H1 (cell line): Measurements from ENCODE around the gene ITSN1. TPM values are rescaled to one million over a fixed set of nuclear protein-coding genes. Genes with fewer than 3 reads are reported as not detected.

Experiments used
- EP300 ChIP-seq, 2 experiments: IDR thresholded peaks; 1 replicate in 1 of 2; 2 replicates in 1 of 2; pipeline ENCODE4 v1.6.1; 2011 to 2012; ENCODE audit warnings: low read depth in 2 of 2, low read length in 2 of 2, mild to moderate bottlenecking in 2 of 2, borderline replicate concordance in 1 of 2, inconsistent platforms in 1 of 2, moderate library complexity in 1 of 2
- MAFK ChIP-seq: IDR thresholded peaks from 2 replicates; pipeline ENCODE4 v1.6.1; 2012; ENCODE audit warnings: low read depth, mild to moderate bottlenecking, improper control_type of control experiment, low read length
- RFX5 ChIP-seq: IDR thresholded peaks from 2 replicates; pipeline ENCODE4 v1.6.1; 2011; ENCODE audit warnings: low read depth, low read length, improper control_type of control experiment, borderline replicate concordance
- SP1 ChIP-seq: IDR thresholded peaks from 2 replicates; pipeline ENCODE4 v1.6.1; 2011; ENCODE audit warnings: low read depth, low read length
- TCF12 ChIP-seq: IDR thresholded peaks from 2 replicates; pipeline ENCODE4 v1.6.1; 2011; ENCODE audit warnings: low read depth, mild to moderate bottlenecking, low read length
- ZNF274 ChIP-seq: IDR thresholded peaks from 2 replicates; pipeline ENCODE4 v1.7.0; 2012; ENCODE audit warnings: low read length, borderline replicate concordance; ENCODE audit errors: extremely low read depth
- polyA plus RNA-seq, 7 experiments: library from polyadenylated mRNA; depleted of rRNA in 3 of 7; stranded (reverse) in 5 of 7; unstranded in 2 of 7; fragments of >200 nt in 5 of 7; fragments of 200-250 nt in 2 of 7; gene quantifications; 1 replicate in 5 of 7; 2 replicates in 1 of 7; 4 replicates in 1 of 7; pipeline versions ENCODE4 v1.2.1 to v1.2.3, GENCODE V29; 2011 to 2013; ENCODE audit warnings: missing spikeins in 2 of 7, mixed read lengths in 2 of 7
- total RNA-seq: library from RNA; stranded (reverse); fragmentation: NEBNext Ultra II Directional; extraction: Animal tissue kit (Norgen Biotek cat#: 25700); gene quantifications from 2 replicates; pipeline ENCODE4 v1.2.1, GENCODE V29; 2021
- TF ChIP-seq, protein P1 (sequence below): fragments of 300-600 bp; sonication (generic); IDR thresholded peaks from 2 replicates; pipeline ENCODE4 v1.7.1; 2012; ENCODE audit warnings: low read length, moderate library complexity, mild to moderate bottlenecking, inconsistent platforms; ENCODE audit not compliant: insufficient replicate concordance

Gene ITSN1
- total and polyA plus RNA-seq, 2 of the 8 experiments (the other 6 are each of a cell fraction or from before 2014, with no cell fraction given), result 60.8 to 78.1 TPM

DNA sequence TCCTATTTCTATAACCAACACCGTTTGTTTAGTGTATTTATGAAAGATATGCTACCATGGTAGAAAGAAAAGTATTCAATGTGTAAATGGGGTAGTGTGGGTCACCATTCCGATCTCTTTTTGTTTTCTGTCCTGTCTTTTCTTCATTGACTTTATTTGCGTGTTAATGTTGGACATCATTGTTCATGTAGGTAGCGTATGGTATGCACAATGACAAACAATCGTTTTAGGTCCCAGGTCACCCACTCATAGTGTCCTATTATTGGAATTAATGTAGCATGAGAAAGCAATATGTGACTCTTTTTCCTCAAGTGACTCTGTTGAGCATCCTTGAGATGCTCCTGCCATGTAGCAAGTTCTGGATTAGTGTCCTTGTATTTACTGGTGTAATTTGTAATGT is 247.9 kb downstream of the ITSN1 start (continued):
- TF ChIP-seq, protein P1, sequence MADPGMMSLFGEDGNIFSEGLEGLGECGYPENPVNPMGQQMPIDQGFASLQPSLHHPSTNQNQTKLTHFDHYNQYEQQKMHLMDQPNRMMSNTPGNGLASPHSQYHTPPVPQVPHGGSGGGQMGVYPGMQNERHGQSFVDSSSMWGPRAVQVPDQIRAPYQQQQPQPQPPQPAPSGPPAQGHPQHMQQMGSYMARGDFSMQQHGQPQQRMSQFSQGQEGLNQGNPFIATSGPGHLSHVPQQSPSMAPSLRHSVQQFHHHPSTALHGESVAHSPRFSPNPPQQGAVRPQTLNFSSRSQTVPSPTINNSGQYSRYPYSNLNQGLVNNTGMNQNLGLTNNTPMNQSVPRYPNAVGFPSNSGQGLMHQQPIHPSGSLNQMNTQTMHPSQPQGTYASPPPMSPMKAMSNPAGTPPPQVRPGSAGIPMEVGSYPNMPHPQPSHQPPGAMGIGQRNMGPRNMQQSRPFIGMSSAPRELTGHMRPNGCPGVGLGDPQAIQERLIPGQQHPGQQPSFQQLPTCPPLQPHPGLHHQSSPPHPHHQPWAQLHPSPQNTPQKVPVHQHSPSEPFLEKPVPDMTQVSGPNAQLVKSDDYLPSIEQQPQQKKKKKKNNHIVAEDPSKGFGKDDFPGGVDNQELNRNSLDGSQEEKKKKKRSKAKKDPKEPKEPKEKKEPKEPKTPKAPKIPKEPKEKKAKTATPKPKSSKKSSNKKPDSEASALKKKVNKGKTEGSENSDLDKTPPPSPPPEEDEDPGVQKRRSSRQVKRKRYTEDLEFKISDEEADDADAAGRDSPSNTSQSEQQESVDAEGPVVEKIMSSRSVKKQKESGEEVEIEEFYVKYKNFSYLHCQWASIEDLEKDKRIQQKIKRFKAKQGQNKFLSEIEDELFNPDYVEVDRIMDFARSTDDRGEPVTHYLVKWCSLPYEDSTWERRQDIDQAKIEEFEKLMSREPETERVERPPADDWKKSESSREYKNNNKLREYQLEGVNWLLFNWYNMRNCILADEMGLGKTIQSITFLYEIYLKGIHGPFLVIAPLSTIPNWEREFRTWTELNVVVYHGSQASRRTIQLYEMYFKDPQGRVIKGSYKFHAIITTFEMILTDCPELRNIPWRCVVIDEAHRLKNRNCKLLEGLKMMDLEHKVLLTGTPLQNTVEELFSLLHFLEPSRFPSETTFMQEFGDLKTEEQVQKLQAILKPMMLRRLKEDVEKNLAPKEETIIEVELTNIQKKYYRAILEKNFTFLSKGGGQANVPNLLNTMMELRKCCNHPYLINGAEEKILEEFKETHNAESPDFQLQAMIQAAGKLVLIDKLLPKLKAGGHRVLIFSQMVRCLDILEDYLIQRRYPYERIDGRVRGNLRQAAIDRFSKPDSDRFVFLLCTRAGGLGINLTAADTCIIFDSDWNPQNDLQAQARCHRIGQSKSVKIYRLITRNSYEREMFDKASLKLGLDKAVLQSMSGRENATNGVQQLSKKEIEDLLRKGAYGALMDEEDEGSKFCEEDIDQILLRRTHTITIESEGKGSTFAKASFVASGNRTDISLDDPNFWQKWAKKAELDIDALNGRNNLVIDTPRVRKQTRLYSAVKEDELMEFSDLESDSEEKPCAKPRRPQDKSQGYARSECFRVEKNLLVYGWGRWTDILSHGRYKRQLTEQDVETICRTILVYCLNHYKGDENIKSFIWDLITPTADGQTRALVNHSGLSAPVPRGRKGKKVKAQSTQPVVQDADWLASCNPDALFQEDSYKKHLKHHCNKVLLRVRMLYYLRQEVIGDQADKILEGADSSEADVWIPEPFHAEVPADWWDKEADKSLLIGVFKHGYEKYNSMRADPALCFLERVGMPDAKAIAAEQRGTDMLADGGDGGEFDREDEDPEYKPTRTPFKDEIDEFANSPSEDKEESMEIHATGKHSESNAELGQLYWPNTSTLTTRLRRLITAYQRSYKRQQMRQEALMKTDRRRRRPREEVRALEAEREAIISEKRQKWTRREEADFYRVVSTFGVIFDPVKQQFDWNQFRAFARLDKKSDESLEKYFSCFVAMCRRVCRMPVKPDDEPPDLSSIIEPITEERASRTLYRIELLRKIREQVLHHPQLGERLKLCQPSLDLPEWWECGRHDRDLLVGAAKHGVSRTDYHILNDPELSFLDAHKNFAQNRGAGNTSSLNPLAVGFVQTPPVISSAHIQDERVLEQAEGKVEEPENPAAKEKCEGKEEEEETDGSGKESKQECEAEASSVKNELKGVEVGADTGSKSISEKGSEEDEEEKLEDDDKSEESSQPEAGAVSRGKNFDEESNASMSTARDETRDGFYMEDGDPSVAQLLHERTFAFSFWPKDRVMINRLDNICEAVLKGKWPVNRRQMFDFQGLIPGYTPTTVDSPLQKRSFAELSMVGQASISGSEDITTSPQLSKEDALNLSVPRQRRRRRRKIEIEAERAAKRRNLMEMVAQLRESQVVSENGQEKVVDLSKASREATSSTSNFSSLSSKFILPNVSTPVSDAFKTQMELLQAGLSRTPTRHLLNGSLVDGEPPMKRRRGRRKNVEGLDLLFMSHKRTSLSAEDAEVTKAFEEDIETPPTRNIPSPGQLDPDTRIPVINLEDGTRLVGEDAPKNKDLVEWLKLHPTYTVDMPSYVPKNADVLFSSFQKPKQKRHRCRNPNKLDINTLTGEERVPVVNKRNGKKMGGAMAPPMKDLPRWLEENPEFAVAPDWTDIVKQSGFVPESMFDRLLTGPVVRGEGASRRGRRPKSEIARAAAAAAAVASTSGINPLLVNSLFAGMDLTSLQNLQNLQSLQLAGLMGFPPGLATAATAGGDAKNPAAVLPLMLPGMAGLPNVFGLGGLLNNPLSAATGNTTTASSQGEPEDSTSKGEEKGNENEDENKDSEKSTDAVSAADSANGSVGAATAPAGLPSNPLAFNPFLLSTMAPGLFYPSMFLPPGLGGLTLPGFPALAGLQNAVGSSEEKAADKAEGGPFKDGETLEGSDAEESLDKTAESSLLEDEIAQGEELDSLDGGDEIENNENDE, result no peak
- TF ChIP-seq RFX5 (no peak), MAFK (no peak), TCF12 (no peak), ZNF274 (no peak), EP300 (IDR thresholded peaks at IDR 0.05; ENCODE audit: borderline replicate concordance in 1 of 2, low read depth in 2 of 2, low read length in 2 of 2) (no peak), SP1 (no peak)
